GM21526 (cell line): ENCODE data around the gene HAUS3.
"Not testable (repeated sequence)": the region's sequence is repeated elsewhere in the genome, so short reads cannot be mapped to it uniquely, and the experiment has no call there.

Source experiments
- ATAC-seq: cut with Tn5 transposase; IDR thresholded peaks from one replicate; pipeline ENCODE4 v1.9.1; 2021; ENCODE audit warnings: moderate library complexity; ENCODE audit not compliant: unreplicated experiment, low FRiP score

Gene HAUS3

GRCh38 chr4:2276581-2277325, 34.8 kb upstream of the HAUS3 start:
- no peak for ATAC-seq

- no peak for ATAC-seq
These were observed 33.8 kb upstream of the HAUS3 start for GRCh38 chr4:2275546-2276251.

GRCh38 chr4:2275044-2275397, 33.1 kb upstream of the HAUS3 start:
- ATAC-seq: not testable (repeated sequence)

- no peak for ATAC-seq
These were observed 32.6 kb upstream of the HAUS3 start for GRCh38 chr4:2274320-2275043.

- no peak for ATAC-seq
These were observed 31.9 kb upstream of the HAUS3 start for GRCh38 chr4:2273657-2274319.

- no peak for ATAC-seq
These were observed 31.3 kb upstream of the HAUS3 start for GRCh38 chr4:2273221-2273620.

GRCh38 chr4:2272828-2273120, 30.9 kb upstream of the HAUS3 start:
- no peak for ATAC-seq

- no peak for ATAC-seq
These were observed 30.3 kb upstream of the HAUS3 start for GRCh38 chr4:2272026-2272827.

GRCh38 chr4:2271279-2272025, 29.5 kb upstream of the HAUS3 start:
- ATAC-seq: no peak

- no peak for ATAC-seq
These were observed 28.6 kb upstream of the HAUS3 start for GRCh38 chr4:2270341-2271165.

- ATAC-seq: no peak
These were observed 27.8 kb upstream of the HAUS3 start for GRCh38 chr4:2269618-2270163.

- no peak for ATAC-seq
These were observed 27.2 kb upstream of the HAUS3 start for GRCh38 chr4:2269206-2269531.

- no peak for ATAC-seq
These were observed 26.7 kb upstream of the HAUS3 start for GRCh38 chr4:2268357-2269205.

GRCh38 chr4:2267841-2268240, 25.9 kb upstream of the HAUS3 start:
- ATAC-seq: no peak

GRCh38 chr4:2267320-2267811, 25.4 kb upstream of the HAUS3 start:
- no peak for ATAC-seq

GRCh38 chr4:2266821-2267220, 24.9 kb upstream of the HAUS3 start:
- ATAC-seq: no peak

- ATAC-seq: no peak
These were observed 24.3 kb upstream of the HAUS3 start for GRCh38 chr4:2266181-2266580.
